ENCODE data around the gene C6orf120. TPM values are rescaled to one million over a fixed set of nuclear protein-coding genes. Genes with fewer than 3 reads are reported as not detected.
A peak's percentile ranks its signal among the peaks of the same experiment; 100 is the strongest.

Gene C6orf120
- total and polyA plus RNA-seq, 2 of the 13 experiments (the other 11 are each of a cell fraction or from before 2014, with no cell fraction given), result 21.7 to 29.9 TPM

GRCh38 chr6:169701311-169701953 is 494 bp upstream of the C6orf120 start (continued):
- TF ChIP-seq HMGXB4 (CRISPR knock-in tag; IDR thresholded peaks at IDR 0.05; ENCODE audit: borderline replicate concordance in 1 of 2, low read depth in 1 of 2) (no peak), RFXANK (CRISPR knock-in tag; IDR thresholded peaks at IDR 0.05) (no peak), IKZF4 (CRISPR knock-in tag; IDR thresholded peaks at IDR 0.05; ENCODE audit: borderline replicate concordance, low read depth, not compliant biosample characterization) (peak; percentile 92), TAF15 (IDR thresholded peaks at IDR 0.05; ENCODE audit: low read depth, low read length, poor library complexity, severe bottlenecking) (no peak), ISL2 (CRISPR knock-in tag; IDR thresholded peaks at IDR 0.05) (no peak), ZFP91 (CRISPR knock-in tag; IDR thresholded peaks at IDR 0.05; ENCODE audit: borderline replicate concordance) (no peak), XRCC5 (optimal IDR thresholded peaks at IDR 0.05; ENCODE audit: low read length) (peak; percentile 2), HNRNPUL1 (IDR thresholded peaks at IDR 0.05; ENCODE audit: low read depth, low read length) (no peak), ZNF567 (CRISPR knock-in tag; IDR thresholded peaks at IDR 0.05; ENCODE audit: borderline replicate concordance) (no peak), RBM22 (optimal IDR thresholded peaks at IDR 0.05; ENCODE audit: low read length) (peak; percentile 6), GLMP (CRISPR knock-in tag; IDR thresholded peaks at IDR 0.05; ENCODE audit: borderline replicate concordance) (no peak), RNF219 (CRISPR knock-in tag; IDR thresholded peaks at IDR 0.05) (no peak), ARID2 (CRISPR knock-in tag; IDR thresholded peaks at IDR 0.05; ENCODE audit: borderline replicate concordance) (no peak; the same call in none of the 2 replicates), ZNF670 (CRISPR knock-in tag; IDR thresholded peaks at IDR 0.05; ENCODE audit: borderline replicate concordance) (peak; percentile 76; the same call in 1 of the 2 replicates), ZFX (CRISPR knock-in tag; IDR thresholded peaks at IDR 0.05; ENCODE audit: low read depth) (no peak), ZNF816 (CRISPR knock-in tag; IDR thresholded peaks at IDR 0.05; ENCODE audit: borderline replicate concordance) (peak; percentile 60; the same call in 1 of the 2 replicates)
- TF ChIP-seq, protein P1, sequence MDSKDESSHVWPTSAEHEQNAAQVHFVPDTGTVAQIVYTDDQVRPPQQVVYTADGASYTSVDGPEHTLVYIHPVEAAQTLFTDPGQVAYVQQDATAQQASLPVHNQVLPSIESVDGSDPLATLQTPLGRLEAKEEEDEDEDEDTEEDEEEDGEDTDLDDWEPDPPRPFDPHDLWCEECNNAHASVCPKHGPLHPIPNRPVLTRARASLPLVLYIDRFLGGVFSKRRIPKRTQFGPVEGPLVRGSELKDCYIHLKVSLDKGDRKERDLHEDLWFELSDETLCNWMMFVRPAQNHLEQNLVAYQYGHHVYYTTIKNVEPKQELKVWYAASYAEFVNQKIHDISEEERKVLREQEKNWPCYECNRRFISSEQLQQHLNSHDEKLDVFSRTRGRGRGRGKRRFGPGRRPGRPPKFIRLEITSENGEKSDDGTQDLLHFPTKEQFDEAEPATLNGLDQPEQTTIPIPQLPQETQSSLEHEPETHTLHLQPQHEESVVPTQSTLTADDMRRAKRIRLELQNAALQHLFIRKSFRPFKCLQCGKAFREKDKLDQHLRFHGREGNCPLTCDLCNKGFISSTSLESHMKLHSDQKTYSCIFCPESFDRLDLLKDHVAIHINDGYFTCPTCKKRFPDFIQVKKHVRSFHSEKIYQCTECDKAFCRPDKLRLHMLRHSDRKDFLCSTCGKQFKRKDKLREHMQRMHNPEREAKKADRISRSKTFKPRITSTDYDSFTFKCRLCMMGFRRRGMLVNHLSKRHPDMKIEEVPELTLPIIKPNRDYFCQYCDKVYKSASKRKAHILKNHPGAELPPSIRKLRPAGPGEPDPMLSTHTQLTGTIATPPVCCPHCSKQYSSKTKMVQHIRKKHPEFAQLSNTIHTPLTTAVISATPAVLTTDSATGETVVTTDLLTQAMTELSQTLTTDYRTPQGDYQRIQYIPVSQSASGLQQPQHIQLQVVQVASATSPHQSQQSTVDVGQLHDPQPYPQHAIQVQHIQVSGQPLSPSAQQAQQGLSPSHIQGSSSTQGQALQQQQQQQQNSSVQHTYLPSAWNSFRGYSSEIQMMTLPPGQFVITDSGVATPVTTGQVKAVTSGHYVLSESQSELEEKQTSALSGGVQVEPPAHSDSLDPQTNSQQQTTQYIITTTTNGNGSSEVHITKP (CRISPR knock-in tag; IDR thresholded peaks at IDR 0.05; ENCODE audit: low read depth), result no peak
